Mucosa of descending colon (tissue), 3 donors: ENCODE measurements around the gene IGIP. TPM values are rescaled to one million over a fixed set of nuclear protein-coding genes. Genes with fewer than 3 reads are reported as not detected.

Experiments
- ATAC-seq: fragments of 200-7000 bp; cut with Tn5 transposase; one replicate; pipeline ENCODE4 v1.9.1; 2020; ENCODE audit warnings: mild to moderate bottlenecking, moderate library complexity
- DNase-seq, 3 donors: peaks; one replicate each; pipeline ENCODE4 v3.0.0-alpha.2; 2020
- H3K36me3 ChIP-seq: fragments of 200-600 bp; one replicate; pipeline ENCODE4 v1.8.0; 2021; ENCODE audit warnings: low read depth, mild to moderate bottlenecking
- H3K4me1 ChIP-seq: fragments of 200-600 bp; one replicate; pipeline ENCODE4 v1.8.0; 2021; ENCODE audit warnings: low read depth, mild to moderate bottlenecking
- H3K4me3 ChIP-seq: fragments of 200-600 bp; one replicate; pipeline ENCODE4 v1.8.0; 2021; ENCODE audit warnings: mild to moderate bottlenecking
- H3K9me3 ChIP-seq: fragments of 200-600 bp; one replicate; pipeline ENCODE4 v1.8.0; 2021; ENCODE audit warnings: mild to moderate bottlenecking
- CTCF ChIP-seq: fragments of 200-600 bp; IDR thresholded peaks from one replicate; pipeline ENCODE4 v1.8.0; 2022; ENCODE audit warnings: antibody characterized with exemption, mild to moderate bottlenecking
- intact Hi-C, 2 donors: fragments of 100-400 bp; cut with DNase I in 1 of 2; cut with micrococcal nuclease in 1 of 2; formaldehyde crosslinking; loops; one replicate each; pipeline versions ENCODE4 v1.11.0 to v1.11.1; 2022; cut with DNase I, micrococcal nuclease
- total RNA-seq, 3 donors: library from RNA; stranded (reverse); fragmentation: NEBNext Ultra II Directional in 2 of 3; extraction: Animal tissue kit (Norgen Biotek cat#: 25700) in 2 of 3; gene quantifications; one replicate each; pipeline versions ENCODE4 v1.2.1 to v1.2.4, GENCODE V29; 2021 to 2023
- donor health status: DM: no; HTN: no; CAD: no; lungs with moderate emphysema.
- donor health status: DM: no; HTN: no; CAD: no.
- donor health status: DM: no; HTN: yes; CAD: no.

Gene IGIP
- total RNA-seq, 3 donors from 2014 or later, result 8.1 to 25.1 (median 9.8) TPM

- no peaks in the 10 kb centered on the region for H3K36me3 ChIP-seq
Measured at GRCh38 chr5:140162275-140162674, 36.5 kb downstream of the IGIP start.

GRCh38 chr5:140162781-140163180 lies 37.0 kb downstream of the IGIP start:
- no peak for ATAC-seq

More at GRCh38 chr5:140162275-140162674, 36.5 kb downstream of the IGIP start:
- Histone ChIP-seq H3K9me3 (no peaks in the 10 kb centered on the region), H3K4me3 (no peak overlapping the region), H3K4me1 (peaks cover 20% of the 10 kb centered on the region)
- DNase-seq, result no peak
- no peak for ATAC-seq
- intact Hi-C loops, result no loop called here
- TF ChIP-seq CTCF, result no peak

DNA sequence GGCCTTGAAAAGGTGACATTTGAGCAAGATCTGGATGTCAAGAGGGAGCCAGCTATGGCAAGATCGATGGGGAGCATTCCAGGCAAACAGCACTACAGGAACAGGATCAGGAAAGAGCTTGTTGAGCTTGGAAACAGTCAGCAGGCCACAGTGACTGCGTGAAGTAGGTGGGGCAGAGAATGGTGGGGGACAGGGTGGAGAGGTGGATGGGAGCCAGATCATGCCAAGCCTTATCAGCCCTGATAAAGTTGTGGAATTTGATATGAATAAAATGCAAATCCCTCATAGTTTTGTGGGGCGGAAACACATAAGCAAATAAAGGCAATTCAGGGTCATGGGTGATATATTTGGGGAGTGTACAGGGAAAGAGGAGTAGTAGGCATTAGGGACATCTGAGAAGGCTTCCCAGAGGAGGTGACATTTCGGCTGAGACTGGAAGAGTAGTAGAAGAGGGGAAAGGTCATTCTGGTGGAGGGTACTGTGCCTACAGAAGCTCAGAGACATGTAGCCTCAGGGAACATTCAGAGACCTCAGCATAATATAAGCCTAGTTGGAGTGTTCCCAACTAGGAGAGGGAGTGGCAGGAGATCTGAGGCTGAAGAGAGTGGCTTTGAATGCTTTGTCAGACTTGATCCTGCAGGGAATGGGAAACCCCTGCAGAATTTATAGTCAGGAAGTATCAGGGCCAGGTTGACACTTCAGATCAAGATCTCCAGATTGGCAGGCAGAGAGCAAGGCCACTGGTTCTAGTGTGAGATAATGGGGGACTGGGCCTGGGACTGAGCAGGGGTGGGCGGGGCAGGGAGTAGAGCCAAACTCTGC lies 39.6 kb downstream of the IGIP start:
- peak; percentile 91 for ATAC-seq
- Histone ChIP-seq H3K4me1 (peaks cover 17% of the 10 kb centered on the region), H3K4me3 (no peak overlapping the region), H3K36me3 (no peaks in the 10 kb centered on the region), H3K9me3 (no peaks in the 10 kb centered on the region)
- TF ChIP-seq CTCF, result no peak
- intact Hi-C loops, result loop anchor here in 1 of 2 donors (5.0 kb wide), 1 partner anchor 182 kb away; the partner anchor contains the start of gene HBEGF
- DNase-seq, result peak; percentile 70 to 77 (median 74)

More at GRCh38 chr5:140162781-140163180, 37.0 kb downstream of the IGIP start:
- H3K9me3 ChIP-seq, result no peaks in the 10 kb centered on the region
- intact Hi-C loops, result no loop called here
- no peak overlapping the region for H3K4me3 ChIP-seq
- DNase-seq, result no peak
- peaks cover 17% of the 10 kb centered on the region for H3K4me1 ChIP-seq
- H3K36me3 ChIP-seq, result no peaks in the 10 kb centered on the region
- TF ChIP-seq CTCF, result no peak

GRCh38 chr5:140165923-140166270 lies 40.2 kb downstream of the IGIP start:
- intact Hi-C loops, result loop anchor here in 1 of 2 donors (5.0 kb wide), 1 partner anchor 181 kb away; the partner anchor contains the start of gene HBEGF
- Histone ChIP-seq H3K4me3 (no peak overlapping the region), H3K36me3 (no peaks in the 10 kb centered on the region), H3K4me1 (peaks cover 17% of the 10 kb centered on the region), H3K9me3 (no peaks in the 10 kb centered on the region)
- TF ChIP-seq CTCF, result no peak
- DNase-seq (no peak), ATAC-seq (no peak)

DNA sequence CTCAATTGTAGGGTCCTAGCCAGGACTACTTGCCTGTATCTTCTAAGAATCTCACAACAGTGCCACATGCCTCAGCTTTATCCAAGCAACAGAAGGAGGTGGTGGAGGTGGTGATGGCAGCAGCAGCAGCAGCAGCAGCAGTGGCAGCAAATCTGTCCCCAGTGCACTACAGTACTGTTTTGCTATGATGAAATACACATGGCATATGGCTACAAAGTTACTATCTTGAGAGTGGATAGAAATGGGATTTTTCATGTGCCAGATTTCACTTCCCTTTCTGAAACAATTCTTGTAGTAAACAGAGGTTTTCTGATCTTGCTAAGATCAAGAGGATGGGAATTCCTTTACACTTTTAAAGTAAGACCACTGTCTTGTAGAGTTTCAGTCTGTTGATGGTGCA lies 41.2 kb downstream of the IGIP start:
- Histone ChIP-seq H3K4me3 (no peak overlapping the region), H3K9me3 (no peaks in the 10 kb centered on the region), H3K36me3 (no peaks in the 10 kb centered on the region), H3K4me1 (peaks cover 17% of the 10 kb centered on the region)
- ATAC-seq, result no peak
- DNase-seq, result no peak
- no peak for TF ChIP-seq CTCF
- intact Hi-C loops, result loop anchor here in 1 of 2 donors (5.0 kb wide), 1 partner anchor 180 kb away; the partner anchor contains the start of gene HBEGF
